ENCODE measurements around the gene CEP72.

- TF ChIP-seq POLR2A (IDR thresholded peaks at IDR 0.05): no peak
- no peak for TF ChIP-seq CTCF (IDR thresholded peaks at IDR 0.05)
Measured at GRCh38 chr5:660491-661030, 48.4 kb downstream of the CEP72 start.
